Tibial nerve (tissue), 4 donors: Measurements from ENCODE around the gene KLHDC7A. TPM values are rescaled to one million over a fixed set of nuclear protein-coding genes. Genes with fewer than 3 reads are reported as not detected.

Experiments used
- DNase-seq, 2 donors: peaks; one replicate each; pipeline ENCODE4 v3.0.0-alpha.2; 2019; ENCODE audit warnings: low spot score in 2 of 2
- H3K27ac ChIP-seq, 4 donors: fragments of 200-600 bp; sonication (generic) in 3 of 4; one replicate each; pipeline ENCODE4 v1.5.1; 2017 to 2019; ENCODE audit warnings: mild to moderate bottlenecking in 1 of 4
- H3K27me3 ChIP-seq, 2 donors: fragments of 200-600 bp; sonication (generic) in 1 of 2; one replicate each; pipeline versions ENCODE4 v1.5.1 to v1.6.0; 2017 to 2019
- H3K36me3 ChIP-seq, 3 donors: fragments of 200-600 bp; sonication (generic); one replicate each; pipeline ENCODE4 v1.5.1; 2018 to 2019
- H3K4me1 ChIP-seq, 4 donors: fragments of 200-600 bp; sonication (generic) in 3 of 4; one replicate each; pipeline ENCODE4 v1.5.1; 2017 to 2019
- H3K4me3 ChIP-seq, 4 donors: fragments of 200-600 bp; sonication (generic) in 3 of 4; one replicate each; pipeline ENCODE4 v1.5.1; 2017 to 2019; ENCODE audit warnings: mild to moderate bottlenecking in 1 of 4, moderate library complexity in 1 of 4
- H3K9me3 ChIP-seq, 4 donors: fragments of 200-600 bp; sonication (generic) in 3 of 4; one replicate each; pipeline ENCODE4 v1.5.1; 2017 to 2019
- CTCF ChIP-seq, 5 experiments: fragments of 200-600 bp in 3 of 5; fragments of 450-650 bp in 2 of 5; sonication (generic) in 3 of 5; IDR thresholded peaks; one replicate each; pipeline ENCODE4 v1.5.1; 2016 to 2019; ENCODE audit warnings: antibody characterized with exemption in 5 of 5, mild to moderate bottlenecking in 3 of 5, moderate library complexity in 2 of 5
- EP300 ChIP-seq, 2 donors: sonication (generic); formaldehyde crosslinking; IDR thresholded peaks; one replicate each; pipeline ENCODE4 v1.6.1; 2017; ENCODE audit warnings: antibody characterized with exemption in 2 of 2, mild to moderate bottlenecking in 1 of 2
- POLR2A ChIP-seq, 2 donors: fragments of 450-650 bp; IDR thresholded peaks; one replicate each; pipeline ENCODE4 v1.6.1; 2017; ENCODE audit warnings: antibody characterized with exemption in 2 of 2, mild to moderate bottlenecking in 2 of 2, moderate library complexity in 2 of 2
- WGBS, 2 donors: methylation state at CpG; one replicate each; pipeline ENCODE4 v1.1.5; 2018; 5-methylcytosine and 5-hydroxymethylcytosine counted together
- total RNA-seq, 4 donors: library from RNA; depleted of rRNA; stranded (reverse); fragments of >200 nt; gene quantifications; one replicate each; pipeline ENCODE4 v1.1.0, GENCODE V29; 2016

Gene KLHDC7A
- total RNA-seq, 4 donors from 2014 or later = 0.20 to 0.21 TPM; not detected in 2

GRCh38 chr1:18481921-18482701 is 1.4 kb downstream of the KLHDC7A start:
- no peak for DNase-seq
- Histone ChIP-seq H3K36me3 (no peaks in the 10 kb centered on the region), H3K9me3 (peaks cover 0 to 4% (median 0%) of the 10 kb centered on the region in 4 donors), H3K27ac (no peak overlapping the region), H3K4me1 (peaks cover 0 to 15% (median 0%) of the 10 kb centered on the region in 4 donors), H3K4me3 (no peak overlapping the region), H3K27me3 (no peaks in the 10 kb centered on the region)
- WGBS, 2 donors = 90 to 92% methylated on average over 33 to 49 of the region's 49 CpGs
- TF ChIP-seq CTCF (IDR thresholded peaks at IDR 0.05) = no peak
- TF ChIP-seq POLR2A (IDR thresholded peaks at IDR 0.05) = no peak
- TF ChIP-seq EP300 (IDR thresholded peaks at IDR 0.05) = no peak

DNA sequence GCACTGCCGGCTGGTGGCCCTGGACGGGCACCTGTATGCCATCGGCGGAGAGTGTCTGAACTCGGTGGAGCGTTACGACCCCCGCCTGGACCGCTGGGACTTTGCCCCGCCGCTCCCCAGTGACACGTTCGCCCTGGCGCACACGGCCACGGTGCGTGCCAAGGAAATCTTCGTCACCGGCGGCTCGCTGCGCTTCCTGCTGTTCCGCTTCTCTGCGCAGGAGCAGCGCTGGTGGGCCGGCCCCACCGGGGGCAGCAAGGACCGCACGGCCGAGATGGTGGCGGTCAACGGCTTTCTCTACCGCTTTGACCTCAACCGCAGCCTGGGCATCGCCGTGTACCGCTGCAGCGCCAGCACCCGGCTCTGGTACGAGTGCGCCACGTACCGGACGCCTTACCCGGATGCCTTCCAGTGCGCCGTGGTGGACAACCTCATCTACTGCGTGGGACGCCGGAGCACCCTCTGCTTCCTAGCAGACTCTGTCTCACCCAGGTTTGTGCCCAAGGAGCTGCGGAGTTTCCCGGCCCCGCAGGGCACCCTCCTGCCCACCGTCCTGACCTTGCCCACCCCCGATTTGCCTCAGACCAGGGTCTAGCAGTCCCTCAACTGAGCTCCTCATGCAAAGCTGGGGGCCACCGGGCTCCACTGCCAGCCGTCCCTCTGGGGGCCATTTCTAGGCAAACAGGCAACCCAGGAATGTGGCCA is 2.1 kb downstream of the KLHDC7A start:
- H3K36me3 ChIP-seq = no peaks in the 10 kb centered on the region
- no peak for DNase-seq
- H3K27me3 ChIP-seq = no peaks in the 10 kb centered on the region
- WGBS, 2 donors = 94 to 96% methylated on average over 19 to 54 of the region's 57 CpGs
- peaks cover 0 to 4% (median 0%) of the 10 kb centered on the region in 4 donors for H3K9me3 ChIP-seq
- no peak overlapping the region for H3K4me3 ChIP-seq
- peaks cover 0 to 15% (median 0%) of the 10 kb centered on the region in 4 donors for H3K4me1 ChIP-seq
- no peak for TF ChIP-seq POLR2A (IDR thresholded peaks at IDR 0.05)
- TF ChIP-seq CTCF (IDR thresholded peaks at IDR 0.05) = no peak
- no peak for TF ChIP-seq EP300 (IDR thresholded peaks at IDR 0.05)
- H3K27ac ChIP-seq = no peak overlapping the region

DNA sequence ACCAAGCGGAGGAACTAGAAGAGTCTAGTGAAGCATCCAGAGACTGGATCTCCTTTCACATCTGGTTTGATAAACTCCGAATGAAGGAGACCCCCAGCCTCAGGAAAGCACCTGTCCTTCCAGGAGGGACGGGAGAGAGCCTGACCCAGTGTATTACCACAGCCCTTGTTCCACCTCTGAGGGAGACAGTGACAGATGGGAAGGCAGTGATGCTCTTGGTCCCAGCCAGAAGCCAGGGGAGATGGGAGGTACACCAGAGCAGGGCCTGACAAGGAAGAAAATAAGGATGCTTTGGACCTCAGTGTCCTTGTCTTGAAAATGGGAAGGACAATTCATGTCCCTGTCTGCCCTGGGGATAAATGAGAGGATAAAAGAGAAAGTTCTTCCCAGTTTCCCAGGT is 3.5 kb downstream of the KLHDC7A start:
- H3K27ac ChIP-seq = no peak overlapping the region
- DNase-seq = no peak
- no peaks in the 10 kb centered on the region for H3K36me3 ChIP-seq
- H3K4me1 ChIP-seq = peaks cover 0 to 15% (median 0%) of the 10 kb centered on the region in 4 donors
- 89 to 100% methylated on average over 3 of the region's 3 CpGs for WGBS, 2 donors
- no peaks in the 10 kb centered on the region for H3K27me3 ChIP-seq
- TF ChIP-seq EP300 (IDR thresholded peaks at IDR 0.05) = no peak
- TF ChIP-seq POLR2A (IDR thresholded peaks at IDR 0.05) = no peak
- TF ChIP-seq CTCF (IDR thresholded peaks at IDR 0.05) = no peak
- no peak overlapping the region for H3K4me3 ChIP-seq
- peaks cover 0 to 4% (median 0%) of the 10 kb centered on the region in 4 donors for H3K9me3 ChIP-seq

DNA sequence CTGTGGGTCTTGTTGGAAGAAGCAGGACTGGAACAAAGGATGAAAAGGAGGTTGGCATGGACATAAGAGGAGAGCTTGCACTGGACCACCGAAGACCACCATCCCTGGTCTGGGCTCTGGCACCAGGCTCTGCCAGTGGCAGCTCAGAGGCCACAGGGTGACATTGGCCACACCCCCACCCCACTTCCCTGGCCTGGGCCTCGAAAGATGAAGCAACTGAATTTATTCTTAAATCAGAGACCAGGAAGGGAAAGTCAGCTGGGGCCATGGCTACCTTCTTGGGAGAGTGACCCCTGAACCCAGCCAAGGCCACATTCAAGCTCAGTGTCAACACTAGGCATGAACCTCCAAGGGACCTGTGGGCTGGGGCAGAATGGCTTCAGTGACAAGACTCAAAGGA is 4.0 kb downstream of the KLHDC7A start:
- DNase-seq = no peak
- no peaks in the 10 kb centered on the region for H3K27me3 ChIP-seq
- 66 to 80% methylated on average over 2 of the region's 2 CpGs for WGBS, 2 donors

More for the DNA sequence above, 4.0 kb downstream of the KLHDC7A start:
- peaks cover 0 to 15% (median 0%) of the 10 kb centered on the region in 4 donors for H3K4me1 ChIP-seq
- H3K4me3 ChIP-seq = no peak overlapping the region
- H3K9me3 ChIP-seq = peaks cover 0 to 7% (median 0%) of the 10 kb centered on the region in 4 donors
- no peaks in the 10 kb centered on the region for H3K36me3 ChIP-seq
- no peak overlapping the region for H3K27ac ChIP-seq
- TF ChIP-seq POLR2A (IDR thresholded peaks at IDR 0.05) (no peak), CTCF (IDR thresholded peaks at IDR 0.05) (no peak), EP300 (IDR thresholded peaks at IDR 0.05) (no peak)
